Suppressor macrophage treated with lipopolysaccharide for 4 hours (primary cell): ENCODE results near the gene SLBP.

ENCODE experiments used
- DNase-seq: peaks from one replicate; pipeline ENCODE4 v3.0.0-alpha.2; 2020

SLBP gene

DNA sequence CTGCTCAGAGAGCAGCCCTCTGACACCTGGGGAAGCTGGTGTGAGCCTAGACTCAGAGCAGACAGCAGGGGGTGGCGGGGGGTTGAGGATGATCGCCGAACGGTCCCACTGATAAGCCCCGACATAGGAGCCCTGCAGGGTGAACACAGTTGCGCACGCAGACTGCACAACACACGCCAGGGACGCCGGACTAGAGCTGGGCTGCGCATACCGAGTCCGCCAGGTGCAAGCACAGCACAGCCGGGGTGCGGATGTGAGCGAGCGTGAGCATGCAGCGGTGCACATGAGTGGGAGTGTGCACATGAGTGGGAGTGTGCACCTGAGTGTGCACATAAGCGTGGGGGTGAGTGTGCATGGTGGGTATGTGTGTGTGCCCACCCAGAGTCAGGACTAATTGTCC, 64.7 kb downstream of the SLBP start:
- no peak for DNase-seq

DNA sequence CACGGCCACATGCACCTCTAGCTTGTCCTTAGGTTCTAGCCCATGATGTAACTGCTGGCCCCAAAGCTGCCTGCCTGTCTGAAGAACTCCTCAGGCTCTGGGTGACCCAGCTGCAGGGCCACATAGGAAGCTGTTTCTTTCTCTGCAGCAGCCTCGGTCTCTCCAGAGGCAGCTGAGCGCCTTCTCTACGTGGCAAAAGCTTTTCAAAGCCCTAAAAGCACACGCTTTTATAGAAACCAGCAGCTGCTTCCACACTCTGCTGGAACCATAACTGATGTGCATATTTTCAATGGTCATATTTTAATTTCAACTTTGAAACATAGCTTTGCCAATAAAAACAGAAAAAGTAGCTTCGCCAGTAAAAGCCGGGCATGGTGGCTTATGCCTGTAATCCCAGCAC, 65.4 kb downstream of the SLBP start:
- DNase-seq = no peak

DNA sequence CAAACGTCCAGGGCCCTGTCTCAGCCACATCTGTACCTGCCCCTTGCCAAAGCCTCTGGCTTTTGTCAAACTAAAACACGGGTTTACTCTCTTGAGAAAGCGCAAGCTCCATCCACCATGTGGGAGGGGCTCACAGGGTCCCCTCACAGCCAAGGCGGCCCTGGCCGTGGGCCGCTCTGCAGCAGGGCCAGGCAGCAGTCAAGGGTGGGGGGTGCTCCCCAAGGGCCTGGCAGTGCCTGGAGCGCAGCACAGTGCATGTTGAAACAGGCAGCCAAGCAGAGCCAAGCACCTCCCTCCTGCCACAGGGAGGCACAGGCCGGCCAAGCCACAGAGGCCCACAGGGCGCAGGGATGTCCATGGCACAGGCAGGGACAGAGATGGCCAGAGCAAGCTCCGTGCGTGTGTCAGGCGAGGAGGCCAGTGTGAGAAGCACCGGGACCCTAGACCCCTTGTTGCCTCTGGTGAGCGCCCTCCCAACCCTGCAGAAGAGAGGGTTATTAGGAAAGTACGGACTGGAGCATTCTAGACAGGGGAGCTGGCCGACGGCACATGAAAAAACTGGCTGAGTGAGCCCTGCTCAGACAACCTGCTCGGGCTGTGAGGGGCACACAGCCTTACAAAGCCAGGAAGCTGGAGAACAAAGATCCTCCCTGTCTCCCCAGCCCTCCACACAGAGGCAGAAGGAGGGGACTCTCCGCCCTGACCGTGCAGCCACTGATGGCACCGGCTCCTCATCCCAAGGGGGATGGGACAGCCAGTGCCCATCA, 67.0 kb downstream of the SLBP start:
- DNase-seq = no peak

DNA sequence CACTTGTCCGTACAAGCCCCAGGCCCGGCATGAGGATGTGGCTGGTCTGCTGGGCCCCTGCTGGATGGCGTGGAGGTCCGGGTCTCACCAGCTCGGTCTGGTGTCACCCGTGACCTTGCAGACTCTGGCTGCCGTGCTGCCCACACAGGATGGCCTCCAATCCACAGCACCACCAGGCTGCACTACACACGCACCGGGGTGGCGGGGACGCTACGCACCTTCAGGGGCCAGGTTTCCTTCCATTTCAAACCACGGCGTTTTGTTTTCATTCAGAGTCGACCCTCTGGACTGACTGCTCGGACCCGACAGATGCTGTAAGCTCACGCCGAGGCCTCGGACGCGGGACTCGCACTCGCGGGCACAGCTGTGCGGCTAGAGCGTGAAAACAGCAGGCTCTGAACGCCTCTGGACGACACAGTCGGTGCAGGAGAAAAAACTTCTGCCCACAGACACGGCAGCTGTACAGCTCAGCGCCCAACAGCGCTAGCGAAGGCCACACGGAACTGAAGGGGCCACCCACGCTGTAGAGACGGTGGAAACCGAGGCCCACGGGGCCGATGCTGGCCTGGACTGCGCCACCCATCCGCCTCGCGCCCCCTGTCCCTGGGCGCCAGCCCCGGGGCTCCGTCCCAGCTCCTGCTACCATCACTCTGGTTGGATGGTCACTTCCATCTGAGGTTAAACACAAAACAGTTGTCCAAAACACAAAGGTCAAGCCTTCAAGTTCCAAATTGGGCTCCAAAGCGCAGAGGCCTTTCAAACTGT, 68.0 kb downstream of the SLBP start:
- DNase-seq = no peak
